ENCODE results near the gene HIP1.
"Not testable (repeated sequence)": the region's sequence is repeated elsewhere in the genome, so short reads cannot be mapped to it uniquely, and the experiment has no call there.

Gene HIP1

GRCh38 chr7:75716992-75717626, 21.6 kb downstream of the HIP1 start:
- no peak for DNase-seq (ENCODE audit: low read depth in 2 of 2)

DNA sequence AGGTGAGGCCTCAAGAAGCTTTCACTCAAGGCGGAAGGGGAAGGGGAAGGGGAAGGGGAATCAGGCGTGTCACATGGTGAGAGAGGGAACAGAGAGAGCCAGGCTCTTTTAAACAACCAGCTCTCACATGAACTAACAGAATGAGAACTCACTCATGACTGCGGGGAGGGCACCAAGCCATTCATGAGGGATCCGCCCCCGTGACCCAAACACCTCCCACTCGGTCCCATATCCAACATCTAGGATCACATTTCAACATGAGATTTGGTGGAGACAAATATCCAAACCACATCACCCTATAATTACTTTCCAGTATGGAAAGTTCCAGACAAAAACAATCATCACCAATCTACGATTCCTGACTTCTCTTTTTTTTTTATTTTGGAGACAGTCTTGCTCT, 22.9 kb downstream of the HIP1 start:
- no peak for DNase-seq (ENCODE audit: low read depth in 2 of 2)

DNA sequence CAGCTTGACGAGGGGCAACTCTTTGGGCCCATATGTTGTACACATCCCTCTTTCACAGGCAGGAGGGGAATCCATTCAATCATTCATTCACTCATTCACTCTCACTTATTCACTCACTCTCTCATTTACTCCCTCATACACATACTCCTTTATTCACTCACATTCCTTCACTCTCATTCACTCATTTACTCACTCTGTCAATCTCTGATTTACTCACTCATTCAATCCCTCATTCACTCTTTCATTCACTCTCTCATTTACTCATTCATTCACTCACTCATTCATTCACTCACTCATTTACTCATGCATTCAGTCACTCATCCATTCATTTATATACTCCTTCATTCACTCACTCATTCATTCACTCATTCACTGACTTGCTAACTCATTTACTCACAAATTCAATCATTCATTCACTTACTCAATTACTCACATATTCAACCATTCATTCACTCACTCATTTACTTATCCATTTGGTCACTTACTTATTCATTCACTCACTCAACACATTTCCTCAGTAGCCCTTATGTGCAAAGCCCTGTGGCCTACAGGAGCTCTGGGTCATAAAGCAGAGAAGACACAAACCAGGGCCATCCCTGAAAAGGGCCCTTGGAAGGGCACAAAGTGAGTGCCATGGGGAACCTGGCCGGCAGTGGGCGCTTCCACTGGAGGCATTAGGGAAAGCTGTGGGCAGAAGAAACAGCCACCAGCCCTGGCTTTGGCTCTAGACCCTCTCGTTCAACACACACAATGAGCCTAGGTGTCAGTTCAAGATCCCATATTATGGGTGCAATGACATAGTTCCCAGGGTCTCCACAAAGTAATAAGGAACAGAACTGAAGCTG, 26.0 kb downstream of the HIP1 start:
- DNase-seq (ENCODE audit: low read depth in 2 of 2), result no peak

GRCh38 chr7:75711656-75712514, 26.9 kb downstream of the HIP1 start:
- no peak for DNase-seq (ENCODE audit: low read depth in 2 of 2)

- no peak for DNase-seq (ENCODE audit: low read depth in 2 of 2)
Observed at GRCh38 chr7:75711076-75711475, 27.7 kb downstream of the HIP1 start.

DNA sequence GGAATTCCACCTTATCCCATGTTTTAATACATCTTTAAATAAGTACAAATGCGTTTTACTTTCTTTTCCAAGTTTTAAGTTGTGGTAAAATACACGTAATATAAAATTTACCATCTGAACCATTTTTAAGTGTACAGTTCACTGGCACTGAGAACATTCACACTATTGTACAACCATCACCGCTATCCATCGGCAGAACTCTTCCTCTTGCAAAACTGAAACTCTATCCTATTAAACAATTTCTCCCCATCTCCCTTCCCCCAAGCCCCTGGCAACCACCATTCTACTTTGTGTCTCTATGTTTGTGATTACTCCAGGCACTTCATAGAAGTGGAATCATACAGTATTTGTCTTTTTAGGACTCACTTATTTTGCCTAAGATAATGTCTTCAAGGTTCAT, 33.8 kb downstream of the HIP1 start:
- no peak for DNase-seq (ENCODE audit: low read depth in 2 of 2)

- no peak for DNase-seq (ENCODE audit: low read depth in 2 of 2)
Observed at GRCh38 chr7:75702515-75702914, 36.2 kb downstream of the HIP1 start.

DNA sequence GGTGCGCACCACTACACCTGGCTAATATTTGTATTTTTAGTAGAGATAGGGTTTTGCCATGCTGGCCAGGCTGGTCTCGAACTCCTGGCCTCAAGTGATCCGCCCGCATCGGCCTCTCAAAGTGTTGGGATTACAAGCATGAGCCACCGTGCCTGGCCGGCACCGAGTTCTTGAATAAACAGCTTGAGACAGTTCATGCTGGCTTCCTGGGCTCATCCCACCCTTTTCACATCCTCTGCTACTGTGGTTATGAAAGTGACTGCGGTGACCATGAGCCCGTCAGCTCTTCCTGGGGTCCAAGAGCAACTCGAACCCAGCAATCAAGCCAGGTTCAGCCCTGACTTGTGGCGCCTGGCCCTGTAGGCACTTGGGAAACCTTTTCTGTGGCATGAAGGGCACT, 38.7 kb downstream of the HIP1 start:
- no peak for DNase-seq (ENCODE audit: low read depth in 2 of 2)

GRCh38 chr7:75698358-75698757, 40.4 kb downstream of the HIP1 start:
- no peak for DNase-seq (ENCODE audit: low read depth in 2 of 2)

DNA sequence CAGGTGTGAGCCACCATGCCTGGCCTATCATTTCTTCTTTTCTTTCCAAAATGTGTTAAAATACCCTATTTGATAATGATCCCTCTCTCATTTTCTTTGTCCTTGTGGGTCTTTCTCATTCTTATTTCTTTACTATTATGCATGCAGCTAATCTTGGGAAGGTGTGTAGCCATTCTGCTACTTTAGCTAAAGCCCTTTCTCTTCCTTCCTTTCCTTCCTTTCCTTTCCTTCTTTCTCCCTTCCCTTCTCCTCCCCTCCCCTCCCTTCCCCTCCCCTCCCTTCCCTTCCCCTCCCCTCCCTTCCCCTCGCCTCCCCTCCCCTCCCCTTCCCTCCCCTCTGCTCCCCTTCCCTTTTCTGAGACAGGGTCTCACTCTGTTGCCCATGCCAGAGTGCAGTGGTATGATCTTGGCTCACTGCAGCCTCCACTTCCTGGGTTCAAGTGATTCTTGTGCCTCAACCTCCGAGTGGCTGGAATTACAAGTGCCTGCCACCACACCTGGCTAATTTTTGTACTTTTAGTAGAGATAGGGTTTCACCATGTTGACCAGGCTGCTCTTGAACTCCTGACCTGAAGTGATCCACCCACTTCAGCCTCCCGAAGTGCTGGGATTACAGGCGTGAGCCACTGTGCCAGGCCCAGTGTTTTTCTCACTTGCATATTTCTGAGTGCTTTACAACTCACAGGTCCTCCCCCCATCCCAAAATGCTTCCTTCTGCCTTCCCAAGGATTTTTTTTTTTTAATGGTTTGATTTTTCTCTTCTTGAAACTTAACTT, 42.3 kb downstream of the HIP1 start:
- DNase-seq (ENCODE audit: low read depth in 2 of 2), result no peak

DNA sequence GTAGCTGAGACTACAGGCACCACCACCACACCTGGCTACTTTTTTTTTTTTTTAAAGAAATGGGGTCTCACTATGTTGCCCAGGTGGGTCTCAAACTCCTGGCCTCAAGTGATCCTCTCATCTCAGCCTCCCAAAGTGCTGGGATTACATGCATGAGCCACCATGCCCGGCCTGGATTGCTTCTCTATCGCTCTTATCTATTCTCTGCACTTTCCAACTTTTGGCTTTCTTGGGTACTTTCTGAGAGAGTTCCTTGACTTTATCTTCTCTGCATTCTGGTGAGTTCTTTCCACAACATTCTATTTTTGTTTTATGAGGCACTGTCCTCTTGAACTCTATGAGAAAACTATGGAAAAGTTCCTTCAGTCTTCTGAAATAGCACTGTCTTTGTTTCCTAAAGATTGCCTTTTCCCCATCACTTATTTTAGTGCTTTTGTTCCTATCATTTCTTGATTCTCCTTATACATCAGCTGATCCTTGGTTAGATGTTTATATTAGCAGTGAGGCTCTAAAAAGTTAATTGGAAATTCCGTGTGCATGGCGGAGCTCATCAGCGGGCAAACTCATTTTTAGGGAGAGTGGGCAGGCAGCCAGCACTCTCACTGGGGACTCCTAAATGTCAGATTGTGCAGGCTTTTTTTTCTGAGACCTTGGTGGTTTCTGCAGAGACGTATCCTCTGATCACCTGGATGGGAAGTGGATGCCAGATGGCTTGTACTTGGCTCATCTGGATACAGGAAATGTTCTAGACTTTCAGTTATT, 43.9 kb downstream of the HIP1 start:
- DNase-seq (ENCODE audit: low read depth in 2 of 2), result no peak

DNA sequence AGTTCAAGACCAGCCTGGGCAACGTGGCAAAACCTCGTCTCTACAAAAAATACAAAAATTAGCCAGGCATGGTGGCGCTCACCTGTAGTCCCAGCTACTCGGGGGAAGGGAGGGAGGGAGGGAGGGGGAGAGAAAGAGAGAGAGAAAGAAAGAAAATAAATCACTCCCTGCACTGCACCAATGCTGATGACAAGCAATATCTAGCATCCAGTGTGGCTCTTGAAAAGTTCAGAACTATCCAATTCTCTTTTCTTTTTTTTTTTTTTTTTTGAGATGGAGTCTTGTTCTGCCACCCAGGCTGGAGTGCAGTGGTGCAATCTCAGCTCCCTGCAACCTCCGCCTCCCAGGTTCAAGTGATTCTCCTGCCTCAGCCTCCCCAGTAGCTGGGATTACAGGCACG, 45.1 kb downstream of the HIP1 start:
- not testable (repeated sequence) for DNase-seq (ENCODE audit: low read depth in 2 of 2)

GRCh38 chr7:75691793-75692543, 46.8 kb downstream of the HIP1 start:
- DNase-seq (ENCODE audit: low read depth in 2 of 2), result no peak

- no peak for DNase-seq (ENCODE audit: low read depth in 2 of 2)
Observed at GRCh38 chr7:75690121-75690523, 48.6 kb downstream of the HIP1 start.

DNA sequence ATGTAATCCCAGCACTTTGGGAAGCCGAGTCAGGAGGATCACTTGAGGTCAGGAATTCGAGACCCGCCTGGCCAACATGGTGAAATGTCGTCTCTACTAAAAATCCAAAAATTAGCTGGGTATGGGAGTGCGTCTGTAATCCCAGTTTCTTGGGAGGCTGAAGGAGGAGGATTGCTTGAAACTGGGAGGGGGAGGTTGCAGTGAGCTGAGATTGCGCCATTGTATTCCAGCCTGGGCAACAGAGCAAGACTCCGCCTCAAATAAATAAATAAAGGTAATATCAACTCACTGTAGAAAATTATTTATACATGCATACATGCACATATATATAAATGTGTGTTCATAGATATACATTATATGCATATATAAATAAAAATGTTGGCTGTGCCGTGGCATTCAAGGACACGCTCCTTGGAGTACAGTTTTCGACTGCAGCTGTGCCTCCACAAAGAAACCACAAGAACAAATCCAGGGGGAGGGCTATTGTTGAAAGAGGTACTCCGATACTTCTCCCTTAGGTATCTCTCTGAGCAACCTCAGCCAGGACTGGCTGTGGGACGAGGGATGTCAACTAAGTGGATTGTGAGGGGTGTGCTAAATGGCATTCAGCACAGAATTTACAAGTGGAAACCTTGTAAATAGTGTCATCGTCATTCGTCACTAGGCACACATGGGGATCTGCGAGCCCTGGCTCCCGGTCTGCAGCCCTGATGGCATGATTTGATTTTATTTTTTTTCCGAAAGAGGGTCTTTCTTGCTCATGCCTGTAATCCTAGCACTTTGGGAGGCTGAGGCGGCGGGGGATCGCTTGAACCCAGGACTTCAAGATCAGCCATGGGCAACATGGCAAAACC, 49.3 kb downstream of the HIP1 start:
- no peak for DNase-seq (ENCODE audit: low read depth in 2 of 2)

GRCh38 chr7:75688200-75689136, 50.3 kb downstream of the HIP1 start:
- DNase-seq (ENCODE audit: low read depth in 2 of 2), result no peak

DNA sequence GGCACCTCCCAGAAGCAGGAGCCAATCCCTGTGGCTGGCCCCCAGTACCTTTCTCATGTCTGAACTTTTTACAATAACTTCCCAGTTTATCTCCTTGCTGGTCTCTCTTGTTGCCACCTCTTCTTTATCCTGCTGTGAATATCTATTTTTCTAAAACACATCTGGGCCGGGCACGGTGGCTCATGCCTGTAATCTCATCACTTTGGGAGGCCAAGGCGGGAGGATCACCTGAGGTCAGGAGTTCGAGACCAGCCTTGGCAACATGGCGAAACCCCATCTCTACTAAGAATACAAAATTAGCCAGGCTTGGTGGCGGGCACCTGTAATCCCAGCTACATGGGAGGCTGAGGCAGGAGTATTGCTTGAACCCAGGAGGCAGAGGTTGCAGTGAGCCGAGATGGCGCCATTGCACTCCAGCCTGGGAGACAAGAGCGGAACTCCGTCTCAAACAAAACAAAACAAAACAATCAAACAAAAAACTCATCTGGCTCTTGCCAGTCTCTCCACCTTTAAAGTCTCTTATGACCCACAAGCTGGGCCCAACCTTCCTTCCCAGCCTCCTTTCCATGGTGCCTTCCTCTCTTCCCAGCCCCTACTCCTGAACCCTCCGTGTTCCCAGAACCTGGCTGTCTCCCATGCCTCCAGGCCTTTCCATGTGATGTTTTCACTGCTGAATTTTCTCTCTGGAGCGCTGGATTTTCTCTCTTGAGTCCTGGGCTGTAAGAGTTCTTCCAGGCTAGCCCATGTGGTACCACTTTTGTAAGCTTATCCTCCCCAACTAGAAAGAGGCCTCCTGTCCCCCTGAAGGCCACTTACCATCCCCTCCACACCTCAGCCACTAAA, 51.3 kb downstream of the HIP1 start:
- no peak for DNase-seq (ENCODE audit: low read depth in 2 of 2)
